Endothelial cell (in vitro differentiated cells): ENCODE measurements around the gene POLA1. TPM values are rescaled to one million over a fixed set of nuclear protein-coding genes. Genes with fewer than 3 reads are reported as not detected.
A peak's percentile ranks its signal among the peaks of the same experiment; 100 is the strongest.

Source experiments
- DNase-seq: peaks from one replicate; pipeline ENCODE4 v3.0.0; 2021; ENCODE audit warnings: low spot score
- H3K27ac Mint-ChIP-seq: one replicate; pipeline ENCODE4 v1.8.0; 2021; ENCODE audit warnings: mixed read lengths, inconsistent platforms; ENCODE audit not compliant: unreplicated experiment
- H3K27me3 Mint-ChIP-seq: one replicate; pipeline ENCODE4 v1.8.0; 2021; ENCODE audit warnings: mild to moderate bottlenecking, moderate library complexity, mixed read lengths, inconsistent platforms; ENCODE audit not compliant: unreplicated experiment
- H3K36me3 Mint-ChIP-seq: one replicate; pipeline ENCODE4 v1.8.0; 2021; ENCODE audit warnings: mild to moderate bottlenecking, low read depth, mixed read lengths, inconsistent platforms; ENCODE audit not compliant: unreplicated experiment
- H3K4me1 Mint-ChIP-seq: one replicate; pipeline ENCODE4 v1.8.0; 2021; ENCODE audit warnings: mild to moderate bottlenecking, mixed read lengths, inconsistent platforms; ENCODE audit not compliant: unreplicated experiment
- H3K4me3 Mint-ChIP-seq: one replicate; pipeline ENCODE4 v1.8.0; 2021; ENCODE audit warnings: mild to moderate bottlenecking, mixed read lengths, inconsistent platforms; ENCODE audit not compliant: unreplicated experiment
- H3K9me3 Mint-ChIP-seq: one replicate; pipeline ENCODE4 v1.8.0; 2021; ENCODE audit warnings: mixed read lengths, inconsistent platforms; ENCODE audit not compliant: unreplicated experiment
- long read RNA-seq: library from polyadenylated mRNA; unstranded; transcript quantifications from one replicate; pipeline ENCODE4 v2.0.0, GENCODE V29; 2020; ENCODE audit not compliant: unreplicated experiment
- total RNA-seq: library from RNA; stranded (reverse); fragmentation: NEBNext Ultra II Directional; extraction: Animal tissue kit (Norgen Biotek cat#: 25700); gene quantifications from one replicate; pipeline ENCODE4 v1.2.1, GENCODE V29; 2021; ENCODE audit not compliant: unreplicated experiment
- TF ChIP-seq, protein P1 (sequence below): fragments of 200-600 bp; sonication (generic); IDR thresholded peaks from one replicate; pipeline ENCODE4 v1.5.0; 2021; ENCODE audit warnings: antibody characterized with exemption; ENCODE audit not compliant: unreplicated experiment

Gene POLA1, protein sequence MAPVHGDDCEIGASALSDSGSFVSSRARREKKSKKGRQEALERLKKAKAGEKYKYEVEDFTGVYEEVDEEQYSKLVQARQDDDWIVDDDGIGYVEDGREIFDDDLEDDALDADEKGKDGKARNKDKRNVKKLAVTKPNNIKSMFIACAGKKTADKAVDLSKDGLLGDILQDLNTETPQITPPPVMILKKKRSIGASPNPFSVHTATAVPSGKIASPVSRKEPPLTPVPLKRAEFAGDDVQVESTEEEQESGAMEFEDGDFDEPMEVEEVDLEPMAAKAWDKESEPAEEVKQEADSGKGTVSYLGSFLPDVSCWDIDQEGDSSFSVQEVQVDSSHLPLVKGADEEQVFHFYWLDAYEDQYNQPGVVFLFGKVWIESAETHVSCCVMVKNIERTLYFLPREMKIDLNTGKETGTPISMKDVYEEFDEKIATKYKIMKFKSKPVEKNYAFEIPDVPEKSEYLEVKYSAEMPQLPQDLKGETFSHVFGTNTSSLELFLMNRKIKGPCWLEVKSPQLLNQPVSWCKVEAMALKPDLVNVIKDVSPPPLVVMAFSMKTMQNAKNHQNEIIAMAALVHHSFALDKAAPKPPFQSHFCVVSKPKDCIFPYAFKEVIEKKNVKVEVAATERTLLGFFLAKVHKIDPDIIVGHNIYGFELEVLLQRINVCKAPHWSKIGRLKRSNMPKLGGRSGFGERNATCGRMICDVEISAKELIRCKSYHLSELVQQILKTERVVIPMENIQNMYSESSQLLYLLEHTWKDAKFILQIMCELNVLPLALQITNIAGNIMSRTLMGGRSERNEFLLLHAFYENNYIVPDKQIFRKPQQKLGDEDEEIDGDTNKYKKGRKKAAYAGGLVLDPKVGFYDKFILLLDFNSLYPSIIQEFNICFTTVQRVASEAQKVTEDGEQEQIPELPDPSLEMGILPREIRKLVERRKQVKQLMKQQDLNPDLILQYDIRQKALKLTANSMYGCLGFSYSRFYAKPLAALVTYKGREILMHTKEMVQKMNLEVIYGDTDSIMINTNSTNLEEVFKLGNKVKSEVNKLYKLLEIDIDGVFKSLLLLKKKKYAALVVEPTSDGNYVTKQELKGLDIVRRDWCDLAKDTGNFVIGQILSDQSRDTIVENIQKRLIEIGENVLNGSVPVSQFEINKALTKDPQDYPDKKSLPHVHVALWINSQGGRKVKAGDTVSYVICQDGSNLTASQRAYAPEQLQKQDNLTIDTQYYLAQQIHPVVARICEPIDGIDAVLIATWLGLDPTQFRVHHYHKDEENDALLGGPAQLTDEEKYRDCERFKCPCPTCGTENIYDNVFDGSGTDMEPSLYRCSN (N-terminal part only)
- 12.9 TPM for total RNA-seq
- long read RNA-seq, full-length matches to known transcripts = 1 of 6 reads
- long read RNA-seq, partial matches to known transcripts = 3 of 6 reads
- long read RNA-seq, other reads (novel, unspliced or antisense) = 2 of 6 reads

DNA sequence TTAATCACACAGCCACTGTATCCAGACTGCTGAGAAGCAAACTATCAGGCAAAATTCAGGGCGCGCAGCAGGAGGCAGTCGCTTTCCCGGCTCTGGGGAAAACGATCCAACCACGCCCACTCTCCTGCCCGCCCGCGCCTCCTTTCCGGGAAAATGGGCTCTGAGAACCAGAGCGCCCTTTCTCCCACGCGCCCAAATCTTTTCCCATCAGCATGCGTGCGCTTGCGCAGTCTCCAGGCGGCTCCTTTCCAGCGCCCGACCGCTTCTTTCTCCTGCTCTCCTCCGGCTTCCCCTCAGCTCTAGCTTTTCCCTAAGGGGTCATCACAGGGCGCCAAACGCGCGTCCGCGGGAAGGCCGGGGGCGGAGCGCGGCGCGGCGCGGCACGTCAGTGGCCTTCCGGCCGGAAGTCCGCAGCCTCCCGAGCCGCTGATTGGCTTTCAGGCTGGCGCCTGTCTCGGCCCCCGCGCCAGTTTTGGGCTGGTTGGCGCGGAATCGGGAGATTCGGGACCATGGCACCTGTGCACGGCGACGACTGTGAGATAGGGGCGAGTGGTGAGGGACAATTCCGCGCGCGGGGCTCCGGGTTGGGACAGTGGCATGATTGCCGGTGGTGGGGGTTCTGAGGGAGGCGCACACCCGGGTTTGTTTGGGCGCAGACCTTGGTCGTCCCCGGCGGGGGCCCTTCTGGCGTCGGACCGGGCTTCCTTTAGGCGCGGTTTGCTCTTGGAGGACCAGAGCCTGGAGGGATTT is at the start of gene POLA1:
TSS of gene POLA1 (plus strand) at position 466 of the 750 bp plus-strand sequence. CDS start at position 510, 44 bp downstream.
- Mint-ChIP-seq H3K27ac (peak within 1 kb of the TSS; percentile 90), H3K4me1 (no peaks in the 10 kb centered on the region), H3K36me3 (no peaks in the 10 kb centered on the region), H3K4me3 (peak within 1 kb of the TSS; percentile 90), H3K27me3 (peaks cover 2% of the 10 kb centered on the region), H3K9me3 (no peaks in the 10 kb centered on the region)
- TF ChIP-seq, protein P1, sequence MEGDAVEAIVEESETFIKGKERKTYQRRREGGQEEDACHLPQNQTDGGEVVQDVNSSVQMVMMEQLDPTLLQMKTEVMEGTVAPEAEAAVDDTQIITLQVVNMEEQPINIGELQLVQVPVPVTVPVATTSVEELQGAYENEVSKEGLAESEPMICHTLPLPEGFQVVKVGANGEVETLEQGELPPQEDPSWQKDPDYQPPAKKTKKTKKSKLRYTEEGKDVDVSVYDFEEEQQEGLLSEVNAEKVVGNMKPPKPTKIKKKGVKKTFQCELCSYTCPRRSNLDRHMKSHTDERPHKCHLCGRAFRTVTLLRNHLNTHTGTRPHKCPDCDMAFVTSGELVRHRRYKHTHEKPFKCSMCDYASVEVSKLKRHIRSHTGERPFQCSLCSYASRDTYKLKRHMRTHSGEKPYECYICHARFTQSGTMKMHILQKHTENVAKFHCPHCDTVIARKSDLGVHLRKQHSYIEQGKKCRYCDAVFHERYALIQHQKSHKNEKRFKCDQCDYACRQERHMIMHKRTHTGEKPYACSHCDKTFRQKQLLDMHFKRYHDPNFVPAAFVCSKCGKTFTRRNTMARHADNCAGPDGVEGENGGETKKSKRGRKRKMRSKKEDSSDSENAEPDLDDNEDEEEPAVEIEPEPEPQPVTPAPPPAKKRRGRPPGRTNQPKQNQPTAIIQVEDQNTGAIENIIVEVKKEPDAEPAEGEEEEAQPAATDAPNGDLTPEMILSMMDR = no peak
- peak; percentile 87 for DNase-seq

DNA sequence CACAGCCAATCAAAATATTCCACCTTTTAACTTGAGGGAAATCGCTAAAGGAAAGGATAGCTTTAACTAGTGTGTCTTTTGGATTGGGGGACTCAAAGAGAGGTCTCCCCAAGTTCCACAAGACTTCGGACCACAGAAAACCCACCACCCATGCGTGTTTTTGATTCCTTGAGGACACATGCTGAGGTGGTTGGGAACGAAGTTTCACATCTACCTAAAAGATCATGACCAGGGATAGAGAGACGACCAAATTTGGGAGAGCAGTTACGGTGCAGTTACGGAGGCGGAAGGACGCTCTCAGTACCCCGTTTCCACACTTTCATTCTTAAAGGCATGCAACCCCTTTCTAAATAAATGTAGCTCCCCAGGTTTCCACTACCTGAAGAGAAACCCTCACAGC is 47.7 kb upstream of the POLA1 start:
- Mint-ChIP-seq H3K4me1 (peaks cover 6% of the 10 kb centered on the region), H3K36me3 (no peaks in the 10 kb centered on the region), H3K9me3 (no peaks in the 10 kb centered on the region), H3K27ac (peak overlapping the region; percentile 95), H3K27me3 (peaks cover 2% of the 10 kb centered on the region), H3K4me3 (peak overlapping the region; percentile 94)
- TF ChIP-seq, protein P1 = no peak
- DNase-seq = no peak

DNA sequence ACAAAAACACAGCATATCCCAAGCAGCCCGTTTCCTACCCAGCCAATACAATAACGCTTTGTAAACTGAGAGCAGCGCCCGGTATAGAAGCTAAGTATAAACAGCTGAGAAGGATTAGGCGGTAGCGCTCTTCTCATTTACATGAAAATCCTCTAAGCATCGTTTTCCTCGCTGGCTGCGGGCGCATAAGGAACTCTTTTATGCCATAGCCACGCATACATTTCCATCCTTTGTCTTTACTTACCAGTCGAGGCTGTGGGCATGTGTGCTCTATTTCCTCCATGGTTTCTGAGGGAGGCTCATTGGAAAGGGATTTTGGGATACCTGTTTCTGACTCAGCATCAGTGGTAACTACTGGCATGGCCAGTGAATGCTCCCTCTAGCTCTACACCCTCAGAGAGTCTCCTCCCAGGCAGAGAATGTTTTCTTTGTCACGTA is 47.0 kb upstream of the POLA1 start:
- Mint-ChIP-seq H3K36me3 (no peaks in the 10 kb centered on the region), H3K4me1 (peaks cover 6% of the 10 kb centered on the region), H3K27me3 (peaks cover 2% of the 10 kb centered on the region), H3K27ac (peak overlapping the region; percentile 95), H3K4me3 (peak overlapping the region; percentile 94), H3K9me3 (no peaks in the 10 kb centered on the region)
- TF ChIP-seq, protein P1 = no peak
- no peak for DNase-seq

DNA sequence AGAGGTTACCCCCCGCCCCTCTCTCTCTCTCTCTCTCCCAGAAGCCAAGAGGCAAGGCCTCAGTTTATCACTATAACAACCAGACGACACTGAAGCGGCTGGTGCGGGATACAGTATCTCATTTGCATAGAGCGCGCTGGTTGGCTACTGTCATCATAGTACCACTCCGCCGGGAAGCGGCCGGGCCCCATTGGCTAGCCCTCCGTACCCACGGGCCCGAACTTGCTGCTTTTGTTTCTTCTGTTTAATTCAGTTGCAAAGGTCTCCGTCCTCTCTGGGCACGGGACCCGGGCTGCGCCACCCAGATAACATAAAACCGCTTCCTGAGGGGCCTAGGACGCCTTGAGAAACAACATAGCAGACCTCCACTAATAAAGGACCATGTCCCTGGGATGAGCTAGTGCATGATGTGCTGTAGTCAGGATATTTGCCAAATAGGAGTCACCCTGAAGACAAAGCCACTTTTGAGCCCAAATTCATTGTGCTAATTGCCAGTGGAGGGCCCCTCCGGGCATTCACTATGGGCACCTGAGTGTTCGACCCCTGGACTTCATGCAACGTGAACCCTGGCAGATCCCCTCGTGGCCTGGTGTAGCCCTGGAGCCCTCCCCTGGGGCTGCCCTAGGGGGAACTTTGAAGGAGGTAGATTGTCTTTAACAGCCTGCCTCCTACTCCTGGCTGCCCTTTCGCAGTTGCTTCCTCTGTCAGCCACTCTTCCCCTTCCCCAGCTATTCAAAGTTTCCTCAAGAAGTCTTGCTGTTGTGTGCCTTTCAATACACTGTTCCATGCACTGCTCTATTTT is 46.3 kb upstream of the POLA1 start, which contains the start of gene PCYT1B:
TSS of gene PCYT1B (minus strand) at position 91 of the 802 bp plus-strand sequence. CDS start 242 bp downstream, outside the sequence.
- Mint-ChIP-seq H3K27me3 (peaks cover 2% of the 10 kb centered on the region), H3K4me3 (peak within 1 kb of the TSS; percentile 94), H3K27ac (peak within 1 kb of the TSS; percentile 95), H3K9me3 (no peaks in the 10 kb centered on the region), H3K36me3 (no peaks in the 10 kb centered on the region), H3K4me1 (peaks cover 6% of the 10 kb centered on the region)
- DNase-seq = peak; percentile 71
- TF ChIP-seq, protein P1 = no peak
